MM.1S (cell line): ENCODE data around the gene RPS16.

Experiments
- CTCF ChIP-seq: fragments of 300-600 bp; sonication (generic); IDR thresholded peaks from 2 replicates; pipeline ENCODE4 v1.5.1; 2016; ENCODE audit warnings: antibody characterized with exemption, low read length, mixed read lengths
- EZH2 ChIP-seq: fragments of 300-600 bp; sonication (generic); optimal IDR thresholded peaks from 2 replicates; pipeline ENCODE3; 2017; ENCODE audit warnings: low read depth, mild to moderate bottlenecking, antibody characterized with exemption, low read length, mixed read lengths

- no peak for TF ChIP-seq CTCF
- TF ChIP-seq EZH2 = no peak
Observed at GRCh38 chr19:39386557-39386956, 49.2 kb downstream of the RPS16 start.
